ENCODE results near the gene UPB1.

DNA sequence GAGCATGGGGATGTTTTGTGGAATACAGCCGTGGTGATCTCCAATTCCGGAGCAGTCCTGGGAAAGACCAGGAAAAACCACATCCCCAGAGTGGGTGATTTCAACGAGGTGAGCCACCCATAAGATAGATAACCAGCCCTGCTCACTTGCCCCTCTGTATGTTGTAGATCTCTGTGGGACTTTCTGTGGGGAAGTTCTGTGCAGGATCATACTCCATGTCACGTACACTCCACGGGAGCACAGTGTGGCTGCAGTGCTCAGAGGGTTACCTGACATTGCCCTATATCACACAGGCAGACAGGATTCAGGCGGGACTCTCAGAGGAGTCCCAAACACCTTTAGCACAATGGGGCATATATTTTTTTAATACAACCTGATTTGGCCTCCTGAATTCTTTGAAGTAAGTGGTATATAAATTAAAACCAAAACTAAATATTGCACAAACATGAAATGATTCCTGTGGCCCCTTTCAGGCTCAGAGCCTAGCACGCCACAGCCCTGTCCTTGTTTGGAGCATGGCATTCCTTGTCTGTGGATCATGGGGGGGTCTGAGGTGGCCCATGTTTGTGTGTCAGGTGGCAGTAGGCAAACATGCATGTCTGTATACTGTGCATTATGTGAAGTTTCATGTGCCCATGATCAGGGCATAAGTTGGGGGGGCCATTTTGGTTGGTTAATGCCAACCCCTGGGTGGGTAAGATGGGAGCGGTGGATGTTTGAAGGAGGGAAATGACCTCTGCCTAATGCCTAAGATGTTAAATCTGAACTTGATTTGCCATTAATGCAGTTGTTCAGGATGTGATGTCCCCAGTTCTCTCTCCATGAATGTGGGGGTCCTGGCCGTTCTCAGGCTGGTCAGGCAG is 18.5 kb downstream of the UPB1 start:
- TF ChIP-seq POLR2AphosphoS5 (IDR thresholded peaks at IDR 0.05) (no peak), EP300 (IDR thresholded peaks at IDR 0.05) (no peak), POLR2A (IDR thresholded peaks at IDR 0.05) (no peak)
- TF ChIP-seq, protein P1, sequence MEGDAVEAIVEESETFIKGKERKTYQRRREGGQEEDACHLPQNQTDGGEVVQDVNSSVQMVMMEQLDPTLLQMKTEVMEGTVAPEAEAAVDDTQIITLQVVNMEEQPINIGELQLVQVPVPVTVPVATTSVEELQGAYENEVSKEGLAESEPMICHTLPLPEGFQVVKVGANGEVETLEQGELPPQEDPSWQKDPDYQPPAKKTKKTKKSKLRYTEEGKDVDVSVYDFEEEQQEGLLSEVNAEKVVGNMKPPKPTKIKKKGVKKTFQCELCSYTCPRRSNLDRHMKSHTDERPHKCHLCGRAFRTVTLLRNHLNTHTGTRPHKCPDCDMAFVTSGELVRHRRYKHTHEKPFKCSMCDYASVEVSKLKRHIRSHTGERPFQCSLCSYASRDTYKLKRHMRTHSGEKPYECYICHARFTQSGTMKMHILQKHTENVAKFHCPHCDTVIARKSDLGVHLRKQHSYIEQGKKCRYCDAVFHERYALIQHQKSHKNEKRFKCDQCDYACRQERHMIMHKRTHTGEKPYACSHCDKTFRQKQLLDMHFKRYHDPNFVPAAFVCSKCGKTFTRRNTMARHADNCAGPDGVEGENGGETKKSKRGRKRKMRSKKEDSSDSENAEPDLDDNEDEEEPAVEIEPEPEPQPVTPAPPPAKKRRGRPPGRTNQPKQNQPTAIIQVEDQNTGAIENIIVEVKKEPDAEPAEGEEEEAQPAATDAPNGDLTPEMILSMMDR (IDR thresholded peaks at IDR 0.05) = no peak
